Endothelial cell of hepatic sinusoid (primary cell): Measurements from ENCODE around the gene RIT2.
"Not testable (repeated sequence)": the region's sequence is repeated elsewhere in the genome, so short reads cannot be mapped to it uniquely, and the experiment has no call there.

Experiments used
- in situ Hi-C: cut with HindIII; loops from 2 replicates; pipeline ENCODE4 v1.10.0; 2017; ENCODE audit warnings: low sequenced_read_pairs

RIT2 gene

DNA sequence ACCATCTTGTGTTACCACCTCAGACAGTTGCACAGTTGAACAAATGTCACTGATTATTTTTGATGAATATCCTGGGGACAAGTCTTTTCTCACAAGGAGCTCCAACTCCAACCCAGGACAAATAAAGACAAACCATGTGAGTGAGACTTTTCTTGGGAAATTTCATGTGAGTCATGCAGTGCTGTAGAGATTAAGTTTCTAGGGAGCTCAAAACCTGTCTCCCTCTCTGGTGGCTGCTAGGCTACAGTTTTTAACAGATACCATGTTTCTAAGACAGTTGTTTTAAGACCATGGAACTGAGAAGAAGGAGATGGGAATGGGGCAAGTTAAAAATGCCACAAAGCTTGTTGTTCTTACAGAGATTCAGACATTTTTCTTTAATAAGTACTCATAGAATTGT lies 255.5 kb downstream of the RIT2 start:
- in situ Hi-C loops, result no loop called here

DNA sequence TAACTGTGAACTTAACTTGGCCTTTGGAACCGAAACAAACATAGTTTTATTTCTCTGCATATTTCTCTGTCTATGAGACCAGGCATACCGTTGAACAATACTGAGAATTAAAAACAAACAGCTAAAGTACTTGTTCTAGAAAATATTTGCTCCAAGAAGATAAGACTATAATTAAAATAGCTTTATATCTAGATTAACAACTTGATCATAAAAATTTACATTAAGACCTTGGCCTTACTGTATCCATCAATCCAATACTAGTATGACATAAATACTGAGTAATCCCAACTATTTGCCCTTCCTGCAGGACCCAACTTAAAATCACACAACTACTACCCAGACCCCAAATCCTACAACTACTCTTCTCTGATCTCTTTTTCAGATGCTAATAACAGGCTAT lies 260.9 kb downstream of the RIT2 start:
- in situ Hi-C loops, result no loop called here

- in situ Hi-C loops, result no loop called here
Measured at GRCh38 chr18:42850174-42851083, 265.1 kb downstream of the RIT2 start.

DNA sequence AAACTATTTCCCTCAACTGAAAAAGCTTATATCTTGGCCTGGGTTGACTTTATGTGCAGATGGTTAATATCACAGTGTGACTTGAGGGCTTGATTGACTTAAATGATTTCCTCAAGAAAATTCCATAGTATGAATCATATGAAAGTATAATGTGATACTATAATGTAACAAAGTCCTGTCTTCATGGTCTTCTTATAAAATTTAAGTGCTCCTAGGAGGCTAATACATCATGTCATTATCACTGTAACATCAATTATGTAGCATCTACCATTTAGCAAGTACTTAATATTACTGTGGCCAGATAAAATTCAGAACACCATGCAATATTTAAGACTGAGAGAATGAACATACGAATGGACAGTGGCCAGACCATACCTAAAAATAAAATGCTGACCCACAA lies 276.1 kb downstream of the RIT2 start:
- in situ Hi-C loops, result no loop called here

GRCh38 chr18:42838546-42839145 lies 276.8 kb downstream of the RIT2 start:
- in situ Hi-C loops, result no loop called here

- in situ Hi-C loops, result no loop called here
Measured at GRCh38 chr18:42830936-42831335, 284.5 kb downstream of the RIT2 start.

DNA sequence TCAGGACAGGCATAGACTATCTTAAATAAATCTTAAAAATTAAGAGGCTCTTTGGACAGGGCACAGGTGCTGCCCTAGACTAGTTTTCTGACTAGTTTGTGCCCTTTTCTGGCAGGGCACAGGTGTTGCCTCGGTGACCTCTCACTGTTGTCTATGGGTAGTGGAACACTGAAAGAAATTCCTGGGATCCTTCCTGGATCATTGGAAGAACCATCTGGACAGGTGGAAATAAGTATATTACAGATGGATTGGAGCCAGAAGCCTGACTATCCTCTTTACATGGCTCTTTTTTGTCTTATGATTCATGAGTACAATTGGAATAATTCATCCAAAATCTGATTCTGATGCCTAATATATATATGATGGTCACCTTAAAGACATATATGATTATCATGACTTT lies 286.6 kb downstream of the RIT2 start:
- in situ Hi-C loops, result no loop called here

DNA sequence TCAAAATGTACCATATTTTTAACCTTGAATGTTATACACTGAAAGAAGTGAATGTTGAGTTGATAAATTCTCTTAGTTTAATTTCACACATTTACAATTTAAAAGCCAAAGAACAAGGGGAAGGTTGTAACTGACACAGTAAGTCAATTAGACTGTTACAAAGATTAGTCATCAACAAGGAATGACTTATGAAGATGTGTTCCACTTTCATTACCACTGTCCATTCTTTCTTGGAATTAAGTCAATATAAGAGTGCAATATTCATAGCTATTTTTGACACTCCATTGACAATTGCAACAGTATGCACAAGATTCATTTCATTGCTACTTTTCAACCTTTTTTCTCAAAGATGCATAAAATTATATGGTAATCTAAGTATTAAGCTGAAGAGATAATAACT lies 291.3 kb downstream of the RIT2 start:
- in situ Hi-C loops, result no loop called here

DNA sequence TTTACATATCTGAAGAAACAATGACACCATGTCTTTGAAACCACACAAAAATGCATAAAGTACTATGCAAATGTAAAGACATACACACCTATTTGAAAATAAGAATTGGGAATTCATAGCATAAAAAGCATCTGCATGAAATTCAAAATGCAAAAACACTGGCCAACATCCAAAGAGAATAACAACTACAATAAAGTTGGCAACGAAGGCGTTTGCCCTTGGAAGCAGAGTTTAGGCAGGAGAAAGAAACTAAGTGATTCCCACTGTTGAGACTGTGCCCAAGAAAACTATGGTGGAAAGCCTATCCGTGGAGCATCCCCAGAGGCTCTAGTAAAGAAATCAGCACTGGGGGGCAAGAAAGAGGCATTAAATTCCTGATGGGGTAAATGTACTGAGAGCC lies 292.8 kb downstream of the RIT2 start:
- in situ Hi-C loops, result no loop called here

DNA sequence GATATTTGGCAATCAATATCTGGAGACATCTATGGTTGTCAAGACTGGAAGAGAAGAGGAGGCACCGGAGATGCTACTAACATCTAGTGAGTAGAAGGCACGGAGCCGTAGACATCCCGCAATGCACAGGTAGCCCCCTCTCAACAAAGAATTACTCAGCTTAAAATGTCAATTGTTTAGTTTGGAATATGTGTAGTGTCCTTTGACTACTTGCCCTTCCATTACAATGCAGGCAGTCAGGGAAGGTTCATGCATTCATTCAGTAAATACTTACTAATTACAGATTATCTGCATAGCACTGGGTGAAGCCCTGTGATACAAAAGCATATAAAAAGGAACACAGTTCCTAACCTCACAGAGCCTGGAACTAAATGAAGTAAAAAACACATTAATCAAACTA lies 294.0 kb downstream of the RIT2 start:
- in situ Hi-C loops, result no loop called here

DNA sequence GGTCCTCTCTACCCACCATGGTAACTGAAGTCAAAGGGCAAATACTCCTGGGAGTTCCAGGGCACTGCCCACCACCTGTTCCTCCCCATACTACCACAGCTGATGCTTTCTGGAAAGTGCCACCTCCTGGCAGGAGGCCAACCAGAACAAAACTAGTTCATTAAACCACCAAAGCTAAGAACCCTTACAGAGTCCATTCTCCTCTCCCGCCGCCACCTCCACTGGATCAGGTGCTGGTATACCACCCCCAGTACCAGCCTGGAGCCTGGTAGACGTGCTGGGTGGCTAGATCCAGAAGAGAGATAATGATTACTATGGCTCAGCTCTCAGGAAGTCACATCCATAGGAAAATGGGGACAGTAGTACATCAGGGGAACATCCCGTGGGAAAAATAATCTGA lies 300.9 kb downstream of the RIT2 start:
- in situ Hi-C loops, result no loop called here

DNA sequence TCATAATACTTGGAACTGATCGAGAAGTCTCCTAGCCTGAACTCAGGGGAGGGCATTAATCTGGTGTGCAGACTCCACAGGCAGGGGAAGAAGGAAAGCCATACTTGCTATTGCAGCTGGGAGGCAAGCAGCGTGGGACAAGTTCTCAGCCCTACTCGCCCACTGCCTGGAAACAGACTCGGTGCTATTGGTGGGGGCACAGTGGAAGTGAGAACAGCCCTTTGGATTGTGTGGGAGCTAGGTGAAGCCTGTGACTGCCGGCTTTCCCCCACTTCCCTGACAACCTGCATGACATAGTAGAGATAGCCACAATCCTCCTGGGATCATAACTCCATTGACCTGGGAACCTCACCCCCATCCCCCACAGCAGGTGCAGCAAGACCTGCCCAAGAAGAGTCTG lies 301.3 kb downstream of the RIT2 start:
- in situ Hi-C loops, result no loop called here

GRCh38 chr18:42813570-42813969 lies 301.9 kb downstream of the RIT2 start:
- in situ Hi-C loops, result no loop called here

- in situ Hi-C loops, result no loop called here
Measured at GRCh38 chr18:42807887-42808286, 307.6 kb downstream of the RIT2 start.

GRCh38 chr18:42801706-42802105 lies 313.8 kb downstream of the RIT2 start:
- in situ Hi-C loops, result no loop called here

DNA sequence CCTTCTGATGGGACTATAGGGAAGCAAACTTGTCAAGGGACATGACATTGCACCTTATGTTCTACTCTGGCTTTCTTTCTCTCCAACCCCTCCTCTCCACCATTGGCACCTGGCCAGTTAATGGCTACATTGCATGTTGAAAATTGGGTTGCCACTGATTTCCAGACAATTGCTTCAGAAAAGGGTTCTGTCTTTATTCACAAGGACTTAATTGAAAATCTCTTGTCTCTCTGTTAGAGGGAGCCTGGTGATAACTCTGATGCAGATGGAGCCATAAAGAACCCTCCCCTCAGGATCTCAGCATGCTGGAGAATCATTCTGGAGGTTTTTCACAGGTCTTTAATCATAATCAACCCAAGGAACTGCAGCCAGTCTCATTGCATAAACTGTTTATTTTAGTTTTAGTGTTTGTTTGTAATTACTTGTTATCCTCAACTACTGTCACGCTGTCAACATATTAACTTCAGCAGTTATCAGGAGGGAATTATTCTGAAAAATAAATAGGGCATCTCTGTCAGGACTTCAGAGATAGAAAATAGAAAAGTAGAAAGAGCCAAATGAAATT lies 316.8 kb downstream of the RIT2 start:
- in situ Hi-C loops, result no loop called here

DNA sequence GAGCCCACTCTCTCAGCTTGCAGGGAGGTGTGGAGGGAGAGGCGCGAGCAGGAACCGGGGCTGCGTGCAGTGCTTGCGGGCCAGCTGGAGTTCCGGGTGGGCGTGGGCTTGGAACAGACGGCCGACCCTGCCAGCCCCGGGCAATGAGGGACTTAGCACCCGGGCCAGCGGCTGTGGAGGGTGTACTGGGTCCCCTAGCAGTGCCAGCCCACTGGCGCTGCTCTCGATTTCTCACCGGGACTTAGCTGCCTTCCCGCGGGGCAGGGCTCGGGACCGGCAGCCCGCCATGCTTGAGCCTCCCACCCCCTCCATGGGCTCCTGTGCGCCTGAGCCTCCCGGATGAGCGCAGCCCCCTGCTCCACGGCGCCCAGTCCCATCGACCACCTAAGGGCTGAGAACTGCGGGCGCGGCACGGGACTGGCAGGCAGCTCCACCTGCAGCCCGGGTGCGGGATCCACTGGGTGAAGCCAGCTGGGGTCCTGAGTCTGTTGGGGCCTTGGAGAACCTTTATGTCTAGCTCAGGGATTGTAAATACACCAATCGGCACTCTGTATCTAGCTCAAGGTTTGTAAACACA lies 320.2 kb downstream of the RIT2 start:
- in situ Hi-C loops, result not testable (repeated sequence)

DNA sequence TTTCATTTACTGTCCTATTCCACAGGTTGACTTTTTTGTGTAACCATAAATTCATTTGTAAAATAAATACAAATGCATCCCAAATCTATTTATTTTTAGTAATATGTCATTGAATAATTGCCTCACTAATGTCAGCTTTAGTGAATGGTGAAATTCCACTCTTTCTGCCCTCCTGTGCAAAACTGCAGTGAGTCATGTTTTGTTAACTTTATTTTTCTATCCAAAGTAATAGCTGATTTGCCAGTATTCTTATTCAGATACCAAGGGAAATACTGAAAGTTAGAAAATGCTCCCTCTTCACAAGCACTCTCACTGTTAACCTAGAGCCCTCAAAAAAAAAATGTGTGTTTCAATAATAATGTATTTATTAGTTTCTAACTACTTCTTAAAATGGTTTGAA lies 322.8 kb downstream of the RIT2 start:
- in situ Hi-C loops, result no loop called here

DNA sequence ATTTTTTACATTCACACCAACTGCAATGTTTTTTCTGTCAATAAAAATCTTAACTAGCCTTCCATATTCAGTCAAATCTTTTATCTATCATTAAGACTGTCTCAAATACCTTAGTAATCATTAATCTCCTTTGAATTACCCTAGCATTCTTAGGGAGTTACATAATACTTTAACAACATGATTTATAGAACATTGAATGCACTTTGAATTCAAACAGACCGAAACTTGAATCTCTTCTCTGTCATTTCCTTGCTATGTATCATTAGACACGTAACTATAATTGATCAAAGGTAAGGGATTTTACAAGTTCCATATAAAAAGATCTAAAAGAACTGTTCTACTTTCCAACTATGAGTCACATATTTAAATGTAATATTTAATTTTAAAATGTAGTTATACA lies 330.9 kb downstream of the RIT2 start:
- in situ Hi-C loops, result no loop called here

DNA sequence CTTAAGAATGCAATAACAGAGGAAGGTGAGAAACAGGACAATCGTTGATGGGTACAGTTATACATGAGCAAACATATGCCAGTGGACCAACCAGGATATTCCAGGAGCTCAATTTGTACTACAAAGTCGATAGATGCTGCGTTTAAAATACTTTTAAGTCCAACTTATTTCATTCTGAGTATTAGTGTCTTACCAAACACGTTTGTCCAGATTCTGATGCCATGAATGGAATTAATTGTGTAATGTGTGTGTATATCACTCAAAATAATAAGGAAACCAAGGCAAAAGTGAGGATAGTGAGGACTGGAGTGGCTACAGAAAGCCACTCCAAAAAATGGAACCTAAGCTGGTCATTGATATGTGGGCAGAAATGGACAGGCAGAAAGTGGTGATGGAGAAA lies 332.6 kb downstream of the RIT2 start:
- in situ Hi-C loops, result no loop called here

GRCh38 chr18:42781298-42781815 lies 334.1 kb downstream of the RIT2 start:
- in situ Hi-C loops, result no loop called here

DNA sequence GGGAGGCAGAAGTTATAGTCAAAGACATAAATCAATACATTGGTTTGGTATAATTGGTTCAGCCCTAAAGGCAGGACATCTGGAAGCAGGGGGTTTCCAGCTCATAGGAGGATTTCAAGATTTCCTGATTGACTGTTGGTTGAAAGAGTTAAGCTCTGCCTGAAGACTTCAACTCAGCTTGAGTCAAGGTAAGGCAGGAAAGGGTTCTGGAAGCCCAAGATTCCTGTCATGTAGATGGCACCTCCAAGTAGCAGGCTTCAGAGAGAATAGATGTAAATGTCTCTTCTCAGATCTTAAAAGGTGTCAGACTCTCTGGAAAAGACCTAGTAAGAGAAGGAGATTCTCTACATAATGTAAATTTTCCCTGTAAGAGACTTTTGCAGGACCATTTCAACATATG lies 335.3 kb downstream of the RIT2 start:
- in situ Hi-C loops, result no loop called here
